Amniotic stem cell (primary cell): ENCODE data around the gene HBD.
"Not testable (repeated sequence)": the region's sequence is repeated elsewhere in the genome, so short reads cannot be mapped to it uniquely, and the experiment has no call there.

ENCODE experiments used
- DNase-seq: peaks from one replicate; lab custom pipeline; 2025; lab: John Stamatoyannopoulos, UW

Gene HBD

DNA sequence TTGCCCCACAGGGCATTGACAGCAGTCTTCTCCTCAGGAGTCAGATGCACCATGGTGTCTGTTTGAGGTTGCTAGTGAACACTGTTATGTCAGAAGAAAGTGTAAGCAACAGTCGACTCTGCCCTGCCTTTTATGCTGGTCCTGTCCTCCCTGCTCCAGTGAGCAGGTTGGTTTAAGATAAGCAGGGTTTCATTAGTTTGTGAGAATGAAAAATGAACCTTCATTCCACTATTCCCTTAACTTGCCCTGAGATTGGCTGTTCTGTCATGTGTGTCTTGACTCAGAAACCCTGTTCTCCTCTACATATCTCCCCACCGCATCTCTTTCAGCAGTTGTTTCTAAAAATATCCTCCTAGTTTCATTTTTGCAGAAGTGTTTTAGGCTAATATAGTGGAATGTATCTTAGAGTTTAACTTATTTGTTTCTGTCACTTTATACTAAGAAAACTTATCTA is at the start of gene HBD:
Gene HBD, minus strand, starts transcription at position 103 of the 454 bp plus-strand sequence. Its CDS starts 50 bp downstream, at position 53.
- DNase-seq: peak; percentile 1

DNA sequence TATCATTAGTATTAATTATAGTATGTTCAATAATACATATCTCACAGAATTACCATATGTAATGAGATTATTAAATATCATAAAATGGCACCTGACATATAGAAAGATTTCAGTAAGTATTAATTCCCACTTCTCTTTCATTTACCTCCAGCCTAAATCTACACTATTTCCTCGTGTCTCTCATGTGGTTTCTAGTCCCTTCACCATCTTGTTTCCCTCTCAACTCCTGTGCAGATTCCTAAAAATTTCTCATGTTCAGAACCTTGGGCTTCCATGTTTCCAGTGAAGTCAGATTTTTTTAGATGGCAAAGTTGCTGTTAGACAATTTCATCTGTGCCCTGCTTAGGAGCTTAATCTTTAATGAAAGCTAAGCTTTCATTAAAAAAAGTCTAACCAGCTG is 49.6 kb upstream of the HBD start:
- no peak for DNase-seq

DNA sequence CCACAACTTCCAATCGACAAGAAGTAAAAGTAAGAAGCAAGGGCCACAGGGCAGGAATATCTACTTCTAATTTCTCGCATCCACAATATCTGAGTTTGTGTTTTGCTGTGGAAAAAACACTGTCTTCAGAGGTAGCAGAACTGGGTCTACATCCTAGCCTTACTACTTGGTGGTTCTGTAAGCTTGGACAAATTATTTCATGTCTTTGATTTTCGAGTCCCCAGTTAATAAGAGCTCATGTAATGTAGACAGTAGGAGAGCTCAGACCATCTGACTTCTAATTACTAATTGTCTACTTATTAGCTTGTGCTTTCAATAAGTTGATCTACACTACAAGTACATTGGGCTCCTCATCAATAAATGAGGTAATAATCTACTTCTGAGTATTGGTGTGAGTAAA is 48.8 kb upstream of the HBD start:
- DNase-seq: no peak

DNA sequence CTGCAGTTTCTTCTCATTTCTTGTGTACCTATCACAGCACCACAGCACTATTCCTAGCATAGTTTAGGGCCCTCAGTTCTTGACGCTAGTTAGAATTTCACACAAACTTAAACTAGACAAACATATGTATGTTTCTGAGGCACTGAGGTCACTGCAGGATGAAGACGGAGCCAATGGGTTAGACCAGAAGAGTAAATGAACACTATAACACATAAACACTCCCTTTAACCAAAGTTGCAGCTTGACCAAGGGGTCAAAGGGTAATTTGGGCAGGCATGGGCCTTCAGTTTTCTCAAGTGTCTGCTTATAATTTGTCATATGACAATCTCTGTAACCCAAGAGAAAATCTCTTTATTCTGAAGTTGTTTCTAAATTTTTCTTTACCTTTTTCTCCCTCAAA is 48.3 kb upstream of the HBD start:
- no peak for DNase-seq

DNA sequence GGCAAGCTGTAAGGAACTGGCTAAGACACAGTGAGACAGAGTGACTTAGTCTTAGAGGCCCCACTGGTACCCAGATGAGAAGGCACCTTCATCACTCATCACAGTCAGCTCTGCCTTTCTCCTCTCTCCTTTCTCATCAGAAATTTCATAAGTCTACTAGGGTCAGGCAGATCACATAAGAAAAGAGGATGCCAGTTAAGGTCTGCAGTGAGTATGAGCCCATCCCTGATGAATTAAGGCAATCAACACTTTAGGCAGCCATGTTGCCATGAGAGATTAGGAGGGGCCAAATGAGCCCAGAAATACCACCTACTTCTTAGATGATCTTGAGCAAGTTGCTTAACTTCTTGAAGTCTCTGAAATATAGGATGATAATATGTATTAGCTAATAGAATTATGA is 47.3 kb upstream of the HBD start:
- no peak for DNase-seq

DNA sequence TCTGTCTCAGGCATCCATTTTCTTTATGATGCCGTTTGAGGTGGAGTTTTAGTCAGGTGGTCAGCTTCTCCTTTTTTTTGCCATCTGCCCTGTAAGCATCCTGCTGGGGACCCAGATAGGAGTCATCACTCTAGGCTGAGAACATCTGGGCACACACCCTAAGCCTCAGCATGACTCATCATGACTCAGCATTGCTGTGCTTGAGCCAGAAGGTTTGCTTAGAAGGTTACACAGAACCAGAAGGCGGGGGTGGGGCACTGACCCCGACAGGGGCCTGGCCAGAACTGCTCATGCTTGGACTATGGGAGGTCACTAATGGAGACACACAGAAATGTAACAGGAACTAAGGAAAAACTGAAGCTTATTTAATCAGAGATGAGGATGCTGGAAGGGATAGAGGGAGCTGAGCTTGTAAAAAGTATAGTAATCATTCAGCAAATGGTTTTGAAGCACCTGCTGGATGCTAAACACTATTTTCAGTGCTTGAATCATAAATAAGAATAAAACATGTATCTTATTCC is 46.4 kb upstream of the HBD start:
- DNase-seq: peak; percentile 94

DNA sequence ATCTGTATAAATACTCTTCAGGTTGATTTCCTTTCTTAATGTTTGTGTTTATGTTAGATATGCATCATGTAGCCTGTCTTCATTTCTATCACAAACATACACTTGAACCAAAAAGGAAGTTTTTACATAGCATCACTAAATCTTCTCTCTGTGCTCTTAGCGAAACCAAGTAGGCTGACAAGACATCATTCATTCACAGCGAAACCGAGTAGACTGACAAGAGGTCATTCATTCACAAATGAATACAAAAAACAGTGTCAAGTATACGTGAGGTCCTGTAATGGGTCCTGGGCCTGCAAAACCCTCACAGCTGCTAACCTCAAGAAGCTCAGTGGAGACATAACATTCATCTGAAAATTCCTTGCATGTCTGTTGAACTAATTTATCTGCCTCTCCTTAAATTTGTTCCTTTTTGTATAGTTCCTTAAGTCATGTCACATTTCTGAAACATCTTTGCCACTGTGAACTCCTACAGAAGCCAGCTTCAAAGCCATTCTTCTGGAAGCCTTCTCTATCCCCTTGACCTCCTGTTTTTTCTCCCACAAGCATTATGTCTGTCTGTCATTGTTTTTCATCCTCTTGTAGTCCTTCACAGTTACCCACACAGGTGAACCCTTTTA is 45.3 kb upstream of the HBD start:
- DNase-seq: no peak

DNA sequence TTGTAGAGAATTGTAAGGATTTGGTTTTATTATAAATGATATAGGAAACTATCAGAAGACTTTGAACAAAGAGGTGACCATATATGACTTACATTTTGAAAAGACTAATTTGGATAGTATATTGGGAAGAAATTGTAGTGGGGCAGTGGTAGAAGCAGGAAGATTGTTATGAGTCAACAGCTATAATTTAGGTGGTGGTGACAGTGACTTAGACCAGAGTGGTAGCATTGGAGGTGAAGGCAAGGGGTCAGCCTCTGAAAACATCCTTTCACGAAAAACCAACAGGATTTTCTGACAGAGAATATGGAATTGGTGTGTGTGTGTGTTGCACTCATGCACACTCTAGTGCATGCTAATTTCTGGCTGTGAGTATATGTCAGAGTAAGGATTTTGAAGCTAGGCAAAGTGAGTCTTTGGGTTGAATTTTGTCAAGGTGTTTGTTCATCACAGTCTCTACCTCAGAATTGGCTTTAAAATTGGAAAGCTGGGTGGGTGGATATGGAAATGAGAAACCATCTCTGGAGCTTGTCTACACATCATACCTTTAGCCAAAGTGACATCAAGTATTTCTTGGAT is 43.6 kb upstream of the HBD start:
- no peak for DNase-seq

DNA sequence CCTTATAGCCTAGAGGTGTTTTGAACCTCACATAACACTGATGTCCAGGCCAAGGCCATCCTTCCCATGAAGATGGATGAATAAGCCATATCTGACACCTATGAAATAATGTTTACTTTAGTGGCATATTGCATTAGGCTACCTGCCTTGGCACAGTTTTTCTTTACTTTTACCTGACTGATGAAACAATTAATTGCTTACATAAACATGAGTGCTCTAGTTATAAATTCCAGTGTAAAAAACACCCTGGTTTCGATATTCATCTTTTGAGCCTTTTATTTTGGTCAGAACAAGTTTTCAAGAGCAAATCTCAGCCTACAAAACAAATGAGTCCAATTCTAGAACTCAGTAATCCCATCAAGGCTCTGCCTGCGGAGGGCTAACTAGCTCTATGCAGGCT is 42.4 kb upstream of the HBD start:
- no peak for DNase-seq

DNA sequence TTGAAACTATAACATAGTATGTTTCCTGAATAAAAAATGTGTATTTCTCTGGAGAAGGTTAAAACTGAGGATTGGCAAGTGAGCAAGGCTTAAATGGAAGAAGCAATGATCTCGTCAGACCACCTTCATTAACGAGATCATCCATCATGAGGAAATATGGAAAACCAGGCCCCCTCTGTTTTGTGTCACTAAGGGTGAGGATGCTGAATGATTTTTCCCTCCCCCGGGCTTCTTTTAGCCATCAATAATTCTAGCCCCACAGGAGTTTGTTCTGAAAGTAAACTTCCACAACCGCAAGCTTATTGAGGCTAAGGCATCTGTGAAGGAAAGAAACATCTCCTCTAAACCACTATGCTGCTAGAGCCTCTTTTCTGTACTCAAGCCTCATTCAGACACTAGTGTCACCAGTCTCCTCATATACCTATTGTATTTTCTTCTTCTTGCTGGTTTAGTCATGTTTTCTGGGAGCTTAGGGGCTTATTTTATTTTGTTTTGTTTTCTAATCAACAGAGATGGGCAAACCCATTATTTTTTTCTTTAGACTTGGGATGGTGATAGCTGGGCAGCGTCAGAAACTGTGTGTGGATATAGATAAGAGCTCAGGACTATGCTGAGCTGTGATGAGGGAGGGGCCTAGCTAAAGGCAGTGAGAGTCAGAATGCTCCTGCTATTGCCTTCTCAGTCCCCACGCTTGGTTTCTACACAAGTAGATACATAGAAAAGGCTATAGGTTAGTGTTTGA is 41.3 kb upstream of the HBD start:
- no peak for DNase-seq

DNA sequence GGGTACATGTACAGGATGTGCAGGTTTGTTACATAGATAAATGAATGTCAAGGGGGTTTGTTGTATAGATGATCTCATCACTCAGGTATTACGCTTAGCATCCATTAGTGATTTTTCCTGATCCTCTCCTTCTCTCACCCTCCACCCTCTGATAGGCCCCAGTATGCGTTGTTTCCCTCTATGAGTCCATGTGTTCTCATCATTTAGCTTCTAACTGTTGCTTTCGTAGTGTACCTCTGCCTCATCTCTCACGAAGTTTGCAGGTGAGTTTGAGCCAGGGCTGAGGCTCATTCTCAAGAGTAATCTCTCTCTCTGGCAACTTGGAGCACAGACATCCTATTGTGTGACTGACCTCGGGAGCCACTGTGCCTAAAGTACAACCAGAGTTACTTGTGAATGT is 40.1 kb upstream of the HBD start:
- DNase-seq: no peak

DNA sequence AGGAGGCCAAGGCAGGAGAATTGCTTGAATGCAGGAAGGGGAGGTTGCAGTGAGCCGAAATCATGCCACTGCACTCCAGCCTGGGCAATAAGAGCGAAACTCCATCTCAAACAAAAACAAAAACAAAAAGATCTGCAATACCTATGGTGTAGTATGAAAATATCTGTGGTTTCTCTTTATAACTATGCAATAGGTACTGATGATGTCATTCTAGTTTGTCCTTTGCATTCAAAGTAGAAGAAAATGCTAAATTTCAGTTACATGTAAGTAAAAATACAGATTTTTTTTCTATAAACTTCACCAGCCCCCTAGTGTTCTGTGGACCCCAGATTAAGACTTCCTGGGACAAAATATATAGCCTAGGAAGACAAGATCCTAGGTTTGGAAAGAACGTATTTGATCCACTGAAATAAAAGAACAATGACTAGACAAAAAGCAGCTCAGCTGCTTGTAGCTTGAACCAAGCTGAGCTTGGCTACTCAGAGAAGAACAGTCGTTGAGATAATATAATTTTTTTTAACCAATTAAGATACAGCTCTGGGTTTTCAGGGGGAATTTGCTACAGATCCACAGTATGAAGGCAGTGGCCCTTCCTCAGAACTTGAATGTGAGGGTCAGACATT is 38.2 kb upstream of the HBD start:
- no peak for DNase-seq

DNA sequence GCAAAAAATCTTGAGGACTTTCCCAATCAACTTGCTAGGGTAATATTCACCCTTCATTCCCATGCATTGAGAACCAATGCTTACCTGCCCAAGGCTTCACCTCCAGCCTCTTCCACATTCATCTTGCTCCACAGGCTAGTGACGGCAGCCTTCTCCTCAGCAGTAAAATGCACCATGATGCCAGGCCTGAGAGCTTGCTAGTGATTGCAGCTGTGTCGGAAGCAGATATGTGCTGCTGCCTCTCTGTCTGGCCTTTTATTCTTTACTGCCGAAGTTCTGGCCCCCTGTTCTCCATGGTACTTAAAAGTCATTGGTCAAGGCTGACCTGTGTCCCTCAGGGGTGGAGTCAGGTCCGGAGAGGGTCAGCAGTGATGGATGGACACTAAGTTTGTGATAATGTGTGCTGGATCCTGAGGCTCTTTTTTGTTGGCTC is 35.4 kb upstream of the HBD start, which contains the start of gene HBE1:
Gene HBE1, minus strand, starts transcription at position 231 of the 433 bp plus-strand sequence. Its CDS starts 55 bp downstream, at position 176.
- DNase-seq: no peak

DNA sequence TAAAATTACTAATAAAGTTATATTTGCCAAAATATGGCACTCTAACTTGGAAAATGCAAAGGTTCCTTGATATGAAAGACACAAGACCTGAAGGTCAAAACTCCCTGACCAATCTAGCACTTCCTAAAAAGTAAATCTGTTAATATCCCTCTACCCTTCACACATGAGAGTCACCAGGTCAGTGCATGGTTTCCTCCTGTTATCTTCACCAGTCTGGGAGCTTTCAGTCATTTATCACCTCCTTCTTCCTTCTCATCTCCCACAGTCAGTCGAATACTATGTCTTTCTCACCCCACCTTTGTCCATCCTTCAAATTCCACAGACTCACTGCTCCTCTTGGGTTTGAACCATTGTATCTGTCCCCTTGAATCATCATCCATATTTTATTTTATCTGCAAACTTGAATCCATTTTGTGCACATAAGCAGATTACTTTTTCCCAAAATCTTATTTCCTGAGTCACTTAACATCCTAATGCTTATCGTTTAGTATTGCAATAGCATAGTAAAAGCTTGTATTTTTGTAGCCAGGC is 32.8 kb upstream of the HBD start:
- no peak for DNase-seq

DNA sequence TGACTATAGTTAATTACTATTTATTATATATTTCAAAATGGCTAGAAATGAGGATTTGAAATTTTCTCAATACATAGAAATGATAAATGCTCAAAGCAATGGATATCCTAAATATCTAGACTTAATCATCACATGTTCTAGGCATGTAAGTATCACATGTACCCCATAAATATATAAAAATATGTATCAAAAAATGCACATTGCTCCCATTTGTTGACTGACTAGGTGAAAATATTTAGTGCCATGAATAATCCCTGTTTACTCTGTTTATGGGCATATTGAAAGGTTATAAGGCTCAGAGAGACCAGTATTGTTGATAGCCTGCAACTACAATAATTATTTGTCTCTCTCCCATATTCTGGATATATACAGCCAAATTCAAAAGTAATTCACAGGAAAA is 32.3 kb upstream of the HBD start:
- no peak for DNase-seq

DNA sequence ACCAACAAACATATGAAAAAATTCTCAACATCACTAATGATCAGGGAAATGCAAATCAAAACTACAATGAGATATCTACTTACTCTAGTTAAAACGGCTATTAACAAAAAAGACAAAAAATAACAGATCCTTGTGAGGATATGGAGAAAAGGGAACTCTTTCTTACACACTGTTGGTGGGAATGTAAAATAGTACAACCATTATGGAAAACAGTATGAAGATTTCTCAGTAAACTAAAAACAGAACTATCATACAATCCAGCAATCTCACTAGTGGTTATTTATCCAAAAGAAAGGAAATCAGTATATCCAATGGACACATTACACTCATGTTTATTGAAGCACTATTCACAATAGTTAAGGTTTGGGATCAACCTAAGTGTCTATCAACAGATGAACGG is 31.5 kb upstream of the HBD start:
- no peak for DNase-seq

DNA sequence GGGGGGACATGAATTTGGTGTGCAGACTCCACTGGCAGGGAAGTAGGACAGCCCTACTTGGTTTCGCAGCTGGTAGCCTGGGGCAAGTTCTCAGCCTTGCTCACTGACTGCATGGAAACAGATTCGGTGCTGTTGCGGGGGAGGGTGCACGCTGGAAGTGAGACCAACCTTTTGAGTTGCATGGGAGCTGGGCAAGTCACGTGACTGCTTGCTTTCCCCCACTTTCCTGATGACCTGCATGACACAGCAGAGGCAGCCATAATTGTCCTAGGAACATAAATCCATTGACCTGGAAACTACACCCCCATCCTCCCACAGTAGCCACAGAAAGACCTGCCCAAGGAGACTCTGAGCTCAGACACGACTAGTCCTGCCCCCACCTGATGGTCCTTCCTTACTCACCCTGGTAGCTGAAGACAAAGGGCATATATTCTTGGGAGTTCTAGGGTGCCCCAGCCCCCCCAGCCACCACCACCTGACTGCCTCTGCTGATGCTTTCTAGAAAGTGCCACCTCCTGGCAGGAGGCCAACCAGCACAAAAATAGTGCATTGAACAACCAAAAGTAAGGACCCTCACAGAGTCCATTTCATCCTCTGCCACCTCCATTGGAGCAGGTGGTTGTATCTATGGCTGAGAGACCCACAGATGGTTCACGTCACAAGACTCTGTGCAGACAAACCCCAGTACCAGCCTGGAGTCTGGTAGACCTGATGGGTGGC is 24.4 kb upstream of the HBD start:
- DNase-seq: no peak

DNA sequence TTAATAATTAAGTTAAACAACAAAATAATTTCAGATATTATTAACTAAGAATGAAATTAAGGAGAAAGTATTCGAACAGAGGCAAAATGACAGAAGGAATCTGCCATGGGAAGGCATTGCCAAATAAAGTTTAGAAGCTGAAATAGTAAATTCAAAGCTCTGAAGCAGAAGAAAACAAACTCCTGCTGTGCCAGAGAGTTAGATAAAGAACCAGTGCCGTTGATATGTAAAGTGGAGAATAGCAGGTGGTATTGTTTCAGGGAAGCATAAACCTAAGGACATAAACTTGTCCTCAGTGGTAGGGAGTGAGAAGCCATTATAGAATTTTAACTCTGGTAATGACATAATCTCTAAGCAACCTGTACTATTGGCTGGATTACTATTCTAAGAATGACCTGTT is 23.0 kb upstream of the HBD start:
- DNase-seq: no peak

DNA sequence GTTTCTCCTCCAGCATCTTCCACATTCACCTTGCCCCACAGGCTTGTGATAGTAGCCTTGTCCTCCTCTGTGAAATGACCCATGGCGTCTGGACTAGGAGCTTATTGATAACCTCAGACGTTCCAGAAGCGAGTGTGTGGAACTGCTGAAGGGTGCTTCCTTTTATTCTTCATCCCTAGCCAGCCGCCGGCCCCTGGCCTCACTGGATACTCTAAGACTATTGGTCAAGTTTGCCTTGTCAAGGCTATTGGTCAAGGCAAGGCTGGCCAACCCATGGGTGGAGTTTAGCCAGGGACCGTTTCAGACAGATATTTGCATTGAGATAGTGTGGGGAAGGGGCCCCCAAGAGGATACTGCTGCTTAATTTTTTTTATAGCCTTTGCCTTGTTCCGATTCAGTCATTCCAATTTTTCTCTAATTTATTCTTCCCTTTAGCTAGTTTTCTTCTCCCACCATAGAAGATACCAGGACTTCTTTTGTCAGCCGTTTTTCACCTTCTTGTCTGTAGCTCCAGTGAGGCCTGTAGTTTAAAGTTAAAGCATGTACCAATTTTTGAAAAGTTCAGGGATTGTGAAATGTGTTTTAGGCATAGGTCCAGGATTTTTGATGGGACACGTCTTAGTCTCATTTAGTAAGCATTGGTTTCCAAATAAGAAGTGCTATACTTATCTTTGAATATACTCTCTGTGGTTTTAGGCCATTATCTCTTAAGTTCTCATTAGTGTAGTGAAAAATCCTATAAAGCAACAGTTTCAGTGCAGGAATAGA is 20.5 kb upstream of the HBD start, which contains the start of gene HBG2:
Gene HBG2, minus strand, starts transcription at position 136 of the 768 bp plus-strand sequence. Its CDS starts 53 bp downstream, at position 83.
- DNase-seq: not testable (repeated sequence)

DNA sequence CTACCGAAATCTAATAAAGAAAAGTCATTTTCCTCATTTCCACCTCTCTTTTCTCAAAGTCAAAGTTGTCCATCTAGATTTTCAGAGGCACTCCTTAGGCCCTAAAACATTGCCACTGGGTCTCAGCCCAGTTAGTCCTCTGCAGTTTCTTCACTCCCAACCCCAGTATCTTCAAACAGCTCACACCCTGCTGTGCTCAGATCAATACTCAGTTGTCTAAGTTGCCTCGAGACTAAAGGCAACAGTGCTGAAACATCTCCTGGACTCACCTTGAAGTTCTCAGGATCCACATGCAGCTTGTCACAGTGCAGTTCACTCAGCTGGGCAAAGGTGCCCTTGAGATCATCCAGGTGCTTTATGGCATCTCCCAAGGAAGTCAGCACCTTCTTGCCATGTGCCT is 19.7 kb upstream of the HBD start:
- DNase-seq: not testable (repeated sequence)

DNA sequence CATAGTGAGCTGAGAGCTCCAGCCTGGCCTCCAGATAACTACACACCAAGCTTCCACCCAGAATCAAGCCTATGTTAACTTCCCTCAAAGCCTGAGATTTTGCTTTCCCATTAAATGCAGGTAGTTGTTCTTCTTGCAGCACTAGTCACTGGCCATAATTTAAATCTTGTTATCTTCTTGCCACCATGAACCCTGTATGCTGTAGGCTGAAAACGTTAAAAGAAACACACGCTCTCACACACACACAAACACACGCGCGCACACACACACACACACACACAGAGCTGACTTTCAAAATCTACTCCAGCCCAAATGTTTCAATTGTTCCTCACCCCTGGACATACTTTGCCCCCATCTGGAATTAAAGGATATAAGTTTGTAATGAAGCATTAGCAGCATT is 19.2 kb upstream of the HBD start:
- DNase-seq: not testable (repeated sequence)
